ENCODE measurements around the gene TP73. TPM values are rescaled to one million over a fixed set of nuclear protein-coding genes. Genes with fewer than 3 reads are reported as not detected.

TP73 gene
- total RNA-seq, 1 experiment from 2014 or later, result 6.9 TPM

DNA sequence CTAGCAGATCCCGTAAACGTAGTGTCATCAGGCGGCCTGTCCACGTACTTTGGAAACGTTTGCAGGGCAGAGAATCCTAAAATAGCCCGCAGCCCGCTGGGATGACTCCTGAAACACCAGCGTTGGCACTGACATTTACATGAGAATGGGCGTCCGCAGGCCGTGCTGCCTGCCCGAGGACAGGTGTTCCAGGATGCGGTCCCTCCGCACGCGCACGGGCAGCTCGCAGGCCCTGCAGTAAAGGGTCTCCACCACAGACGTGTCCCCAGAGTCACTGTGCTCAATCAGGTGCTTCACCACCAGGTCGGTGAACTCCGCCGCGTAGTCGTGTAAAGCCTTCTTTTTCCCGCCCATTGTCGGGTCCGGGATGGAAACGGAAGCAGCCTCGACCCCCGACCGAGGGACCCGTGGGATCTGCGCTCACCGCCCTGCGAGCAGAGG lies 94.1 kb downstream of the TP73 start:
- DNase-seq, result no peak
- Histone ChIP-seq H4K20me1 (ENCODE audit: insufficient read depth) (peaks cover 4% of the 10 kb centered on the region), H3K27me3 (ENCODE audit: insufficient read depth, low read depth) (peaks cover 25% of the 10 kb centered on the region), H3K4me2 (peak overlapping the region; percentile 84), H3K9me2 (ENCODE audit: insufficient read depth) (no peaks in the 10 kb centered on the region), H3K4me1 (replicated peaks; ENCODE audit: insufficient read depth) (peaks cover 15% of the 10 kb centered on the region), H3F3A (ENCODE audit: insufficient read depth, low read depth) (peaks cover 10% of the 10 kb centered on the region; the same call in 1 of the 2 replicates), H3K36me3 (ENCODE audit: low read depth) (no peaks in the 10 kb centered on the region), H3K4me3 (peak overlapping the region; percentile 67; the same call in 1 of the 2 replicates), H3K27ac (no peak overlapping the region), H2AFZ (peak overlapping the region; percentile 74; the same call in 1 of the 2 replicates), H3K79me2 (ENCODE audit: low read depth) (0 out of 2 replicates have a peak, but pooled peaks cover 3% of the 10 kb centered on the region), H3K9me3 (ENCODE audit: insufficient read depth, low read depth) (no peaks in the 10 kb centered on the region)
- BruUV-seq (replicated peaks), result no TSS peak
- CTCF ChIA-PET, result no interaction called here
- intact Hi-C loops (cut with micrococcal nuclease; ENCODE audit: unreplicated experiment), result no loop called here
- POLR2A ChIA-PET (ENCODE audit: unreplicated experiment), result no interaction called here
- TF ChIP-seq, protein P1, sequence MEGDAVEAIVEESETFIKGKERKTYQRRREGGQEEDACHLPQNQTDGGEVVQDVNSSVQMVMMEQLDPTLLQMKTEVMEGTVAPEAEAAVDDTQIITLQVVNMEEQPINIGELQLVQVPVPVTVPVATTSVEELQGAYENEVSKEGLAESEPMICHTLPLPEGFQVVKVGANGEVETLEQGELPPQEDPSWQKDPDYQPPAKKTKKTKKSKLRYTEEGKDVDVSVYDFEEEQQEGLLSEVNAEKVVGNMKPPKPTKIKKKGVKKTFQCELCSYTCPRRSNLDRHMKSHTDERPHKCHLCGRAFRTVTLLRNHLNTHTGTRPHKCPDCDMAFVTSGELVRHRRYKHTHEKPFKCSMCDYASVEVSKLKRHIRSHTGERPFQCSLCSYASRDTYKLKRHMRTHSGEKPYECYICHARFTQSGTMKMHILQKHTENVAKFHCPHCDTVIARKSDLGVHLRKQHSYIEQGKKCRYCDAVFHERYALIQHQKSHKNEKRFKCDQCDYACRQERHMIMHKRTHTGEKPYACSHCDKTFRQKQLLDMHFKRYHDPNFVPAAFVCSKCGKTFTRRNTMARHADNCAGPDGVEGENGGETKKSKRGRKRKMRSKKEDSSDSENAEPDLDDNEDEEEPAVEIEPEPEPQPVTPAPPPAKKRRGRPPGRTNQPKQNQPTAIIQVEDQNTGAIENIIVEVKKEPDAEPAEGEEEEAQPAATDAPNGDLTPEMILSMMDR (conservative IDR thresholded peaks at IDR 0.05), result no peak
- TF ChIP-seq EZH2 (IDR thresholded peaks at IDR 0.05; ENCODE audit: low read depth), result no peak

DNA sequence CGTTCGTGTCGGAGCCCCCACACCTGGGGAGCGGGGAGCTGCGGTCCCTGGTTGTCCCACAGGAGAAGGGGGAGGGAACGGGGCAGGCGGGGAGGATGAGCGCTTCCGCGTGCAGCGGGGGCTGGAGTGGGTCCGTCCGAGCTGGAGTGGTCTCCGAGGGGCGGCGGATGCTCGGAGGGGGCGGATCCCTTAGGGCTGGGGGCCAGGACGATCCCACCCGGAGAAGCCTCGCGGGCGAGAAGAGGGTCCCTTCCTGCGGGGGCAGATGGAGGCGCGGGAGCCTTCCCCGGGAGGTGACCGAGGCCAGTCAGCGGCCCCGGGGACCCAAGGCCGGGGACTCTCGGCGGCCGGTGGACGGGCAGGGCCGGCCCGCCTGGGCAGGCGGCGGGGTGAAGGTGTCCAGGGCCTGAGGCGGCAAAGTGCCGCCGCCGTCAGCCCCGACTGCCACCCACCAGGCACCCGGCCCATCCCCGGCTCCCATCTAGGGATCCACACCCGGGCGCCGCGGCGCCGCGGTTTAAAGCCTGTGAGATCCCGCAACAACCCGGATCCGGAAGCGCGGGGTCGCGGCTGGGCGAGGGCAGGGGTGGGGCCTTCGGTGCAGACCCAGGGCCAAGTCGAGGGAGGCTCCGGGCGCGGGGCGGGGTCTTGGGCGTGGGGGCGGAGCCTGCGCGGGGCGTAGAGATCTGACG lies 94.7 kb downstream of the TP73 start:
- Histone ChIP-seq H3K79me2 (ENCODE audit: low read depth) (0 out of 2 replicates have a peak, but pooled peaks cover 3% of the 10 kb centered on the region), H3K36me3 (ENCODE audit: low read depth) (no peaks in the 10 kb centered on the region), H3K4me1 (replicated peaks; ENCODE audit: insufficient read depth) (peaks cover 15% of the 10 kb centered on the region), H3K9me3 (ENCODE audit: insufficient read depth, low read depth) (no peaks in the 10 kb centered on the region), H3K27me3 (ENCODE audit: insufficient read depth, low read depth) (peaks cover 31% of the 10 kb centered on the region), H3K27ac (no peak overlapping the region), H2AFZ (peak overlapping the region; percentile 74), H4K20me1 (ENCODE audit: insufficient read depth) (peaks cover 4% of the 10 kb centered on the region), H3F3A (ENCODE audit: insufficient read depth, low read depth) (peaks cover 10% of the 10 kb centered on the region; the same call in 1 of the 2 replicates), H3K9me2 (ENCODE audit: insufficient read depth) (no peaks in the 10 kb centered on the region), H3K4me2 (peak overlapping the region; percentile 84), H3K4me3 (peak overlapping the region; percentile 67)
- intact Hi-C loops (cut with micrococcal nuclease; ENCODE audit: unreplicated experiment), result no loop called here
- TF ChIP-seq, protein P1 (conservative IDR thresholded peaks at IDR 0.05), result no peak
- TF ChIP-seq EZH2 (IDR thresholded peaks at IDR 0.05; ENCODE audit: low read depth), result no peak
- CTCF ChIA-PET, result no interaction called here
- peak; percentile 65 to 90 for DNase-seq
- POLR2A ChIA-PET (ENCODE audit: unreplicated experiment), result no interaction called here
- no TSS peak for BruUV-seq (replicated peaks)

DNA sequence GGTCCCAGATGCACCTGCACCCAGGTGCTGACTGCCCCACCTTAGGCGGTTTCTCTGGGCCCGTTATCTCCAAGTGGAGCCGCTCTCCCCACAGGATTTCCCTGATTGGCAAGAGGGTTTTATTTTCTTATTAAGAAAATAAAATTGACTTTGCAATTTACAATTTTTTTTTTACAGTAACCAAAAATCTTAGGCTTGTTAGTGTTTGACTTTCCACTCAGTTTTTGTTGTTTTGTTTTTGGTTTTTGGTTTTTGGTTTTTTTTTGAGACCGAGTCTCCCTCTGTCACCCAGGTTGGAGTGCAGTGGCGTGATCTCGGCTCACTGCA lies 95.2 kb downstream of the TP73 start:
- CTCF ChIA-PET, result no interaction called here
- Histone ChIP-seq H3K9me2 (ENCODE audit: insufficient read depth) (no peaks in the 10 kb centered on the region), H3K4me2 (peak overlapping the region; percentile 84), H2AFZ (peak overlapping the region; percentile 74), H3K36me3 (ENCODE audit: low read depth) (no peaks in the 10 kb centered on the region), H3F3A (ENCODE audit: insufficient read depth, low read depth) (peaks cover 10% of the 10 kb centered on the region; the same call in 1 of the 2 replicates), H4K20me1 (ENCODE audit: insufficient read depth) (peaks cover 4% of the 10 kb centered on the region), H3K27me3 (ENCODE audit: insufficient read depth, low read depth) (peaks cover 36% of the 10 kb centered on the region), H3K4me3 (peak overlapping the region; percentile 67), H3K9me3 (ENCODE audit: insufficient read depth, low read depth) (no peaks in the 10 kb centered on the region), H3K4me1 (replicated peaks; ENCODE audit: insufficient read depth) (peaks cover 15% of the 10 kb centered on the region), H3K79me2 (ENCODE audit: low read depth) (0 out of 2 replicates have a peak, but pooled peaks cover 3% of the 10 kb centered on the region), H3K27ac (no peak overlapping the region)
- intact Hi-C loops (cut with micrococcal nuclease; ENCODE audit: unreplicated experiment), result no loop called here
- POLR2A ChIA-PET (ENCODE audit: unreplicated experiment), result no interaction called here
- TF ChIP-seq EZH2 (IDR thresholded peaks at IDR 0.05; ENCODE audit: low read depth), result no peak
- TF ChIP-seq, protein P1 (conservative IDR thresholded peaks at IDR 0.05), result no peak
- no TSS peak for BruUV-seq (replicated peaks)
- no peak for DNase-seq
